ENCODE measurements around the gene BLOC1S3. TPM values are rescaled to one million over a fixed set of nuclear protein-coding genes. Genes with fewer than 3 reads are reported as not detected.
A peak's percentile ranks its signal among the peaks of the same experiment; 100 is the strongest.

BLOC1S3 gene
- total RNA-seq, 1 donor = 7.7 TPM

- DNase-seq (ENCODE audit: low read depth) = no peak
- no peak for TF ChIP-seq CTCF (IDR thresholded peaks at IDR 0.05; ENCODE audit: insufficient read depth, low read length)
- no peak overlapping the region for H3K4me3 ChIP-seq (ENCODE audit: low read depth, low read length)
Observed at GRCh38 chr19:45184115-45184514, 5.5 kb downstream of the BLOC1S3 start.

DNA sequence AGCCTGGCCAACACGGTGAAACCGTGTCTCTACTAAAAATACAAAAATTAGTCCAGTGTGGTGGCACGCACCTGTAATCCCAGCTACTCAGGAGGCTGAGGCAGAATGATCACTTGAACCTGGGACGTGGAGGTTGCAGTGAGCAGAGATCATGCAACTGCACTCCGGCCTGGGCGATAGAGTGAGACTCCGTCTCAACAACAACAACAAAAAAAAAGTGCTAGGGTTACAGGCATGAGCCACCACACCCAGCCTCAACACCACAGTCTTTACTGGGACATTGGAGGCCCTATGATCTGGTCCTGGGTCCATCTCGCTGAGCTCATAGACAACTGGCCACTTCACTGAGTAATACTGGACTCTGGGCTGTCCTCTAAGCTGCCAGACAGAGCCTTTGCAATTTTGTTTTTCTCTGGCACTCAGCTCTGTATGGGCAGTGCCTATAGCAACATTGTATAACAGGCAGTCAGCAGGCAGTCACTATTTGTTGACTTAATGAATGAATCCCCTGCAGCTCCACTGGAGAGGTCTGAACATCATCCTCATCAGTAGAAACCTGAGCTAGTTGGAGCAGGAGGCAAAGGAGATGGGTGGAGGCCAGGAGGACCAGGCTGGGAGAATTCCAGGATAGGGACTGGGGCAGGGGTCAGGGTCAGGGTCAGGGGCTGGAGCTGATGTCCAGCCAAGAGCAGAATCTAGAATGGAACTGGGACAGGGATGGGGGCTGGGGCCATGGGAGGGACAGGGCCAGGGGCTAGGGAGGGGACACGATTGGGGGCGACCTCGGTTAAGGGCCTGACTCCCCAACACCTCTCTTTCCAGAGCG is 8.1 kb downstream of the BLOC1S3 start:
- no peak for DNase-seq (ENCODE audit: low read depth)
- TF ChIP-seq CTCF (IDR thresholded peaks at IDR 0.05; ENCODE audit: insufficient read depth, low read length) = no peak
- H3K4me3 ChIP-seq (ENCODE audit: low read depth, low read length) = no peak overlapping the region

DNA sequence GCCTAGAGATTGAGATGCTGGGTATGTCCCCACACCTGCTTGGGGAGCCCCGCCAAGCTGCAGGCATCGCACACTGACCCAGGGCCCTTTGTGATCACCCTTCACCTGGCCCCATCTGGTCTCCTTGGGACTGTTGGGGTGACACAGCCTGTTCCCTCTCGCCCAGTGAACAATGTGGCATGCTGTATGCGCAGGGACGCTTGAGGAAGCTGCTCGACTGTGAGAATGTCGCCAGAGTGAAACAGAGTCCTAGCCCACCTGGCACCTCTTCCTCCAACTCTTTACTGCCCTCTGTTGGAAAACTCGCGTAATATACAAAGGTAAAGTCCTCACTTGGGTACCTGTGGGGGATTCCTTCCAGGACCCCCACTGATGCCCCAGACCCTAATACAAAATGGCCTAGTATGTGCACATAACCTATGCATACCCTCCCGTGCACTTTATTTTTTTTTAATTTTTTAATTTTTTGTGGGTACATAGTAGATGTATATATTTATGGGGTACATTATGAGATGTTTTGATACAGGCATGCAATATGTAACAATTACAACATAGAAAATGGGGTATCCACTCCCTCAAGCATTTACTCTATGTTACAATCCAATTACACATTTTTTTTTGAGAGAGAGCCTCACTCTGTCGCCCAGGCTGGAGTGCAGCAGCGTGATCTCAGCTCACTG is 9.0 kb downstream of the BLOC1S3 start:
- TF ChIP-seq CTCF (IDR thresholded peaks at IDR 0.05; ENCODE audit: insufficient read depth, low read length) = peak; percentile 53
- DNase-seq (ENCODE audit: low read depth) = no peak

GRCh38 chr19:45189971-45190370 is 11.4 kb downstream of the BLOC1S3 start:
- no peak for TF ChIP-seq CTCF (IDR thresholded peaks at IDR 0.05; ENCODE audit: insufficient read depth, low read length)
- DNase-seq (ENCODE audit: low read depth) = no peak
- no peak overlapping the region for H3K4me3 ChIP-seq (ENCODE audit: low read depth, low read length)

More for the DNA sequence above, 9.0 kb downstream of the BLOC1S3 start:
- H3K4me3 ChIP-seq (ENCODE audit: low read depth, low read length) = no peak overlapping the region

- no peak for DNase-seq (ENCODE audit: low read depth)
Observed at GRCh38 chr19:45191375-45191774, 12.8 kb downstream of the BLOC1S3 start.

DNA sequence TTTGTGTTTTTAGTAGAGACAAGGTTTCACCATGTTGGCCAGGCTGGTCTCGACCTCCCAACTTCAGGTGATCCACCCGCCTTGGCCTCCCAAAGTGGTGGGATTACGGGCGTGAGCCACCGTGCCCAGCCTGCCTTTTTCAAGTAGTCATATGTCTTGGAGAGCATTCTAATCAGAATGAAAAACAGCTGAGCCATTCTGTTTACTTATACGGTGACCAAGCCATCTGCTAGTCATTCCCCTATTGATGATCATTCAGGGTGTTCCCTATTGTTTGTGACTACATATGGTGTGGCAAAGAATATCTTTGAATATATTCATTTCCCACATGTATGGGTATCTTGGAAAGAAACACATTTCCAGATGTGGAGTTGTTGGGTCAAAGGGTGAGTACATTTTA is 17.2 kb downstream of the BLOC1S3 start:
- DNase-seq (ENCODE audit: low read depth) = no peak
- TF ChIP-seq CTCF (IDR thresholded peaks at IDR 0.05; ENCODE audit: insufficient read depth, low read length) = no peak
- no peak overlapping the region for H3K4me3 ChIP-seq (ENCODE audit: low read depth, low read length)

More at GRCh38 chr19:45191375-45191774, 12.8 kb downstream of the BLOC1S3 start:
- no peak for TF ChIP-seq CTCF (IDR thresholded peaks at IDR 0.05; ENCODE audit: insufficient read depth, low read length)
- H3K4me3 ChIP-seq (ENCODE audit: low read depth, low read length) = no peak overlapping the region

Measured in fibroblast of the aortic adventitia (primary cell).